Measurements from ENCODE around the gene DFFB.

The DFFB gene

GRCh38 chr1:3876716-3877115 is 19.4 kb downstream of the DFFB start:
- DNase-seq: no peak

- DNase-seq: no peak
These were observed 21.8 kb downstream of the DFFB start for GRCh38 chr1:3879099-3879498.

GRCh38 chr1:3879787-3880428 is 22.6 kb downstream of the DFFB start:
- no peak for DNase-seq

- no peak for DNase-seq
These were observed 23.3 kb downstream of the DFFB start for GRCh38 chr1:3880429-3881192.

- DNase-seq: no peak
These were observed 23.9 kb downstream of the DFFB start for GRCh38 chr1:3881193-3881480.

GRCh38 chr1:3883194-3883925 is 26.1 kb downstream of the DFFB start:
- DNase-seq: no peak

GRCh38 chr1:3884966-3885365 is 27.7 kb downstream of the DFFB start:
- DNase-seq: no peak

- no peak for DNase-seq
These were observed 28.3 kb downstream of the DFFB start for GRCh38 chr1:3885611-3886010.

- DNase-seq: no peak
These were observed 28.9 kb downstream of the DFFB start for GRCh38 chr1:3886106-3886670.

GRCh38 chr1:3886691-3887090 is 29.4 kb downstream of the DFFB start:
- no peak for DNase-seq

GRCh38 chr1:3888301-3888700 is 31.0 kb downstream of the DFFB start:
- DNase-seq: no peak

GRCh38 chr1:3889936-3890335 is 32.7 kb downstream of the DFFB start:
- no peak for DNase-seq

- DNase-seq: peak; percentile 6 to 18
These were observed 33.4 kb downstream of the DFFB start for GRCh38 chr1:3890389-3891328.

- no peak for DNase-seq
These were observed 34.1 kb downstream of the DFFB start for GRCh38 chr1:3891329-3891865.

GRCh38 chr1:3892748-3893147 is 35.5 kb downstream of the DFFB start:
- DNase-seq: no peak

- DNase-seq: no peak
These were observed 35.9 kb downstream of the DFFB start for GRCh38 chr1:3893190-3893589.

GRCh38 chr1:3894626-3895278 is 37.5 kb downstream of the DFFB start:
- no peak for DNase-seq

GRCh38 chr1:3895279-3895950 is 38.1 kb downstream of the DFFB start:
- no peak for DNase-seq

GRCh38 chr1:3895951-3896325 is 38.7 kb downstream of the DFFB start:
- no peak for DNase-seq

GRCh38 chr1:3896396-3897000 is 39.2 kb downstream of the DFFB start:
- no peak for DNase-seq

GRCh38 chr1:3898475-3898735 is 41.1 kb downstream of the DFFB start:
- no peak for DNase-seq
